H1 (cell line): Measurements from ENCODE around the gene PTN. TPM values are rescaled to one million over a fixed set of nuclear protein-coding genes. Genes with fewer than 3 reads are reported as not detected.

Experiments
- CTCF ChIA-PET: fragments of 300-600 bp; sonication (Branson Sonifier 250); formaldehyde crosslinking; loops from one replicate; lab custom pipeline; 2021; ENCODE audit not compliant: partially characterized antibody; lab: Charles Lee
- POLR2A ChIA-PET: fragments of 300-600 bp; sonication (Branson Sonifier 250); formaldehyde crosslinking; loops from one replicate; lab custom pipeline; 2021; ENCODE audit warnings: inconsistent platforms; ENCODE audit not compliant: partially characterized antibody; lab: Charles Lee
- DNase-seq, 2 experiments: peaks; one replicate each; pipeline versions ENCODE4 v3.0.0 to v3.0.0-alpha.2; 2010 to 2022; ENCODE audit warnings: low spot score in 2 of 2, low read depth in 1 of 2, mixed read lengths in 1 of 2
- FAIRE-seq: peaks from 2 replicates; lab custom pipeline; 2011; peaks lifted over from hg19 to GRCh38; lab: Jason Lieb, UNC
- H2AFZ ChIP-seq: 2 replicates; pipeline ENCODE4 v1.8.1; 2012; ENCODE audit warnings: low read length, inconsistent platforms
- H2AK5ac ChIP-seq: 2 replicates; pipeline ENCODE4 v1.6.1; 2013; ENCODE audit warnings: low read depth, low read length
- H2BK120ac ChIP-seq: replicated peaks from 2 replicates; pipeline ENCODE3; 2013; ENCODE audit warnings: low read depth, low read length, inconsistent platforms
- H2BK12ac ChIP-seq: 2 replicates; pipeline ENCODE4 v1.6.1; 2013; ENCODE audit warnings: low read depth, low read length
- H2BK15ac ChIP-seq: 2 replicates; pipeline ENCODE4 v1.6.1; 2013; ENCODE audit warnings: low read length
- H2BK20ac ChIP-seq: 2 replicates; pipeline ENCODE4 v1.6.1; 2013; ENCODE audit warnings: low read length
- H2BK5ac ChIP-seq: 2 replicates; pipeline ENCODE4 v1.6.1; 2013; ENCODE audit warnings: low read depth, low read length
- H3K14ac ChIP-seq: 2 replicates; pipeline ENCODE4 v1.6.1; 2013; ENCODE audit warnings: inconsistent platforms; ENCODE audit not compliant: insufficient read length
- H3K18ac ChIP-seq: 2 replicates; pipeline ENCODE4 v1.6.1; 2013; ENCODE audit warnings: low read length; ENCODE audit errors: extremely low read depth
- H3K23ac ChIP-seq: 2 replicates; pipeline ENCODE4 v1.6.1; 2013; ENCODE audit warnings: inconsistent platforms; ENCODE audit not compliant: insufficient read length
- H3K23me2 ChIP-seq: 2 replicates; pipeline ENCODE4 v1.6.1; 2013; ENCODE audit warnings: low read depth, low read length
- H3K27ac ChIP-seq: 2 replicates; pipeline ENCODE4 v1.6.1; 2011; ENCODE audit warnings: low read depth, low read length, inconsistent platforms
- H3K27me3 ChIP-seq, 4 experiments: replicated peaks in 1 of 4; 1 replicate in 1 of 4; 2 replicates in 3 of 4; pipeline versions ENCODE4 v1.6.1 to v1.8.1; 2011 to 2013; ENCODE audit warnings: low read length in 3 of 4, mild to moderate bottlenecking in 3 of 4, inconsistent platforms in 2 of 4, mixed read lengths in 2 of 4, moderate library complexity in 1 of 4; ENCODE audit not compliant: control insufficient read depth in 3 of 4, insufficient read depth in 3 of 4; ENCODE audit errors: extremely low read depth in 1 of 4
- H3K36me3 ChIP-seq, 4 experiments: 2 replicates each; pipeline versions ENCODE4 v1.6.1 to v1.8.1; 2011 to 2013; ENCODE audit warnings: mild to moderate bottlenecking in 4 of 4, low read length in 3 of 4, moderate library complexity in 2 of 4, control low read depth in 1 of 4, inconsistent platforms in 1 of 4; ENCODE audit not compliant: insufficient read depth in 4 of 4, control insufficient read depth in 2 of 4
- H3K4ac ChIP-seq: replicated peaks from 2 replicates; pipeline ENCODE3; 2013; ENCODE audit warnings: low read length, low read depth, mixed read lengths, inconsistent platforms; ENCODE audit not compliant: insufficient read length
- H3K4me1 ChIP-seq, 4 experiments: replicated peaks in 1 of 4; 1 replicate in 1 of 4; 2 replicates in 3 of 4; pipeline versions ENCODE4 v1.6.1 to v1.8.1; 2011 to 2013; ENCODE audit warnings: low read length in 3 of 4, inconsistent platforms in 2 of 4, mixed read lengths in 1 of 4; ENCODE audit not compliant: insufficient read depth in 4 of 4, control insufficient read depth in 3 of 4
- H3K4me2 ChIP-seq, 2 experiments: 2 replicates each; pipeline versions ENCODE4 v1.6.1 to v1.8.1; 2011 to 2013; ENCODE audit warnings: low read depth in 2 of 2, low read length in 2 of 2, control low read depth in 1 of 2, inconsistent platforms in 1 of 2, mild to moderate bottlenecking in 1 of 2; ENCODE audit not compliant: insufficient read depth in 1 of 2
- H3K4me3 ChIP-seq, 4 experiments: fragments of 200-600, 300-600 bp in 1 of 4; sonication (generic), shearing (Covaris generic), sonication (Bioruptor Twin) in 1 of 4; 2 replicates each; pipeline versions ENCODE4 v1.5.1 to v1.8.1; 2011 to 2016; ENCODE audit warnings: low read length in 4 of 4, low read depth in 3 of 4, control low read depth in 2 of 4, inconsistent platforms in 2 of 4, mild to moderate bottlenecking in 2 of 4, mixed read lengths in 1 of 4, moderate library complexity in 1 of 4; ENCODE audit not compliant: insufficient read depth in 2 of 4; ENCODE audit errors: extremely low read depth in 1 of 4
- H3K56ac ChIP-seq: replicated peaks from 2 replicates; pipeline ENCODE3; 2013; ENCODE audit warnings: low read depth, mild to moderate bottlenecking, mixed read lengths, low read length, inconsistent platforms; ENCODE audit not compliant: insufficient read length
- H3K79me1 ChIP-seq: 2 replicates; pipeline ENCODE4 v1.6.1; 2013; ENCODE audit warnings: low read depth, low read length, control low read depth
- H3K79me2 ChIP-seq, 2 experiments: 2 replicates each; pipeline versions ENCODE4 v1.6.1 to v1.8.1; 2012 to 2013; ENCODE audit warnings: low read length in 2 of 2, mild to moderate bottlenecking in 2 of 2, inconsistent platforms in 1 of 2; ENCODE audit not compliant: insufficient read depth in 2 of 2, control insufficient read depth in 1 of 2
- H3K9ac ChIP-seq, 4 experiments: replicated peaks in 1 of 4; 1 replicate in 1 of 4; 2 replicates in 3 of 4; pipeline versions ENCODE4 v1.6.1 to v1.8.1; 2011 to 2013; ENCODE audit warnings: low read depth in 3 of 4, low read length in 3 of 4, control low read depth in 2 of 4, mild to moderate bottlenecking in 2 of 4, moderate library complexity in 2 of 4, inconsistent platforms in 1 of 4; ENCODE audit errors: extremely low read depth in 1 of 4
- H3K9me3 ChIP-seq, 2 experiments: 2 replicates each; pipeline versions ENCODE4 v1.6.1 to v1.8.1; 2012 to 2013; ENCODE audit warnings: mild to moderate bottlenecking in 2 of 2, moderate library complexity in 2 of 2, control low read depth in 1 of 2, inconsistent platforms in 1 of 2, low read depth in 1 of 2, low read length in 1 of 2, mixed read lengths in 1 of 2; ENCODE audit not compliant: insufficient read depth in 2 of 2
- H4K20me1 ChIP-seq, 2 experiments: replicated peaks in 1 of 2; 2 replicates each; pipeline versions ENCODE3 to v1.8.1; 2011 to 2013; ENCODE audit warnings: inconsistent platforms in 2 of 2, low read length in 2 of 2, mild to moderate bottlenecking in 1 of 2; ENCODE audit not compliant: insufficient read depth in 2 of 2, control insufficient read depth in 1 of 2
- H4K5ac ChIP-seq: 2 replicates; pipeline ENCODE4 v1.6.1; 2013; ENCODE audit warnings: low read length, low read depth, mixed read lengths, inconsistent platforms; ENCODE audit not compliant: insufficient read length
- H4K8ac ChIP-seq: 2 replicates; pipeline ENCODE4 v1.8.0; 2013; ENCODE audit warnings: mild to moderate bottlenecking, moderate library complexity, low read length, inconsistent platforms; ENCODE audit not compliant: insufficient read depth; ENCODE audit errors: extremely low read depth
- H4K91ac ChIP-seq: replicated peaks from 2 replicates; pipeline ENCODE3; 2013; ENCODE audit warnings: low read length, mixed read lengths, inconsistent platforms; ENCODE audit not compliant: insufficient read length
- BRCA1 ChIP-seq: IDR thresholded peaks from 2 replicates; pipeline ENCODE4 v1.6.1; 2012; ENCODE audit warnings: low read depth, low read length, improper control_type of control experiment
- CBX5 ChIP-seq: fragments of 300-800, 300-1000 bp; sonication (generic); IDR thresholded peaks from 2 replicates; pipeline ENCODE4 v1.7.1; 2016; ENCODE audit warnings: antibody characterized with exemption, low read length, low read depth
- CEBPB ChIP-seq: IDR thresholded peaks from 2 replicates; pipeline ENCODE4 v1.6.1; 2012; ENCODE audit warnings: low read depth, low read length
- EGR1 ChIP-seq: IDR thresholded peaks from 2 replicates; pipeline ENCODE4 v1.6.1; 2011; ENCODE audit warnings: low read depth, low read length, borderline replicate concordance
- POLR2A ChIP-seq, 2 experiments: IDR thresholded peaks; 1 replicate in 1 of 2; 2 replicates in 1 of 2; pipeline ENCODE4 v1.6.1; 2011; ENCODE audit warnings: low read depth in 2 of 2, low read length in 2 of 2, mild to moderate bottlenecking in 2 of 2; ENCODE audit errors: control extremely low read depth in 1 of 2
- SP1 ChIP-seq: IDR thresholded peaks from 2 replicates; pipeline ENCODE4 v1.6.1; 2011; ENCODE audit warnings: low read depth, low read length
- SRF ChIP-seq: IDR thresholded peaks from 2 replicates; pipeline ENCODE4 v1.6.1; 2011; ENCODE audit warnings: mild to moderate bottlenecking, low read depth, low read length, moderate library complexity
- SUZ12 ChIP-seq: fragments of 200-600 bp; sonication (generic); IDR thresholded peaks from 2 replicates; pipeline ENCODE4 v1.6.1; 2012; ENCODE audit warnings: mild to moderate bottlenecking, inconsistent platforms, low read length, moderate library complexity, mixed read lengths
- WGBS, 2 experiments: shearing (Covaris generic) in 1 of 2; methylation state at CpG; one replicate each; pipeline versions ENCODE4 v1.1.6 to v1.1.7; 2013 to 2015; ENCODE audit warnings: low lambda C conversion rate in 2 of 2, mixed read lengths in 2 of 2, inconsistent platforms in 1 of 2, low coverage in 1 of 2, missing lambda C conversion rate in 1 of 2; ENCODE audit not compliant: insufficient replicate concordance in 2 of 2, insufficient coverage in 1 of 2, insufficient read length in 1 of 2; ENCODE audit errors: extremely low coverage in 1 of 2, missing lambda C conversion rate in 1 of 2; 5-methylcytosine and 5-hydroxymethylcytosine counted together
- polyA plus RNA-seq, 7 experiments: library from polyadenylated mRNA; depleted of rRNA in 3 of 7; stranded (reverse) in 5 of 7; unstranded in 2 of 7; fragments of >200 nt in 5 of 7; fragments of 200-250 nt in 2 of 7; gene quantifications; 1 replicate in 5 of 7; 2 replicates in 1 of 7; 4 replicates in 1 of 7; pipeline versions ENCODE4 v1.2.1 to v1.2.3, GENCODE V29; 2011 to 2013; ENCODE audit warnings: missing spikeins in 2 of 7, mixed read lengths in 2 of 7
- total RNA-seq: library from RNA; stranded (reverse); fragmentation: NEBNext Ultra II Directional; extraction: Animal tissue kit (Norgen Biotek cat#: 25700); gene quantifications from 2 replicates; pipeline ENCODE4 v1.2.1, GENCODE V29; 2021

The PTN gene
- total and polyA plus RNA-seq, 2 of the 8 experiments (the other 6 are each of a cell fraction or from before 2014, with no cell fraction given), result 23.1 to 27.8 TPM

DNA sequence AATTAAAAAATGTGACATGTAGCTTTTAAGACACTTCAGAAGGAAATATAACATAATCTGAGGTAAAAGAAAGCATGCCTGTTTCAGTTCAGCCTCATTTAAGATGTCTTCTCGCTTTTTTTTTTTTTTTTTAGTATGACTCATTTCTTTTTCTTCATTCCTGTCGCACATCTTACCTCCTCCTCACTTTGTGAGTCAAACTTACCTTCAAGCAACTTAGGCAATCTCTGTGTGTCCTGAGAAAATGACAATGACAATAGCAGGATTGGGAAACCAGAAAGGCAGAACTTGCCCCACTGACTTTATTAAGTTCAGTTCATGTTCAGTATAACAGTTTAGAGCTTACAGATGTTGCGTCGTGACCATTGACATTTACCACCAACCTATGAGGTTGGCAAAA is 7.7 kb downstream of the PTN start:
- no peak overlapping the region for H3K23ac ChIP-seq
- H2BK15ac ChIP-seq, result no peak overlapping the region
- FAIRE-seq (no peak), DNase-seq (no peak)
- H2BK12ac ChIP-seq, result no peak overlapping the region
- no peaks in the 10 kb centered on the region; a peak in 1 of 7 replicates for H3K27me3 ChIP-seq
- no peaks in the 10 kb centered on the region for H3K23me2 ChIP-seq
- no peak overlapping the region for H3K27ac ChIP-seq
- H3K56ac ChIP-seq, result no peak overlapping the region
- CTCF ChIA-PET, result interaction anchor here (0.6 to 3.0 kb wide), 6 partner anchors 10 to 166 kb away, joined by 3 to 20 read pairs (median 5); no protein-coding TSS in a partner anchor
- TF ChIP-seq SP1 (no peak), SRF (no peak), CEBPB (no peak), BRCA1 (no peak), CBX5 (no peak), POLR2A (IDR thresholded peaks at IDR 0.05; ENCODE audit: control extremely low read depth in 1 of 2, low read depth in 2 of 2, low read length in 2 of 2) (no peak), EGR1 (no peak), SUZ12 (no peak)
- H4K20me1 ChIP-seq, result no peaks in the 10 kb centered on the region
- H3K9ac ChIP-seq, result no peak overlapping the region
- H3K79me1 ChIP-seq, result 0 out of 2 replicates have a peak, but pooled peaks cover 2% of the 10 kb centered on the region
- POLR2A ChIA-PET, result no interaction called here
- H2AFZ ChIP-seq, result no peak overlapping the region
- H4K91ac ChIP-seq, result no peak overlapping the region
- no peak overlapping the region for H3K4me2 ChIP-seq
- no peak overlapping the region for H2AK5ac ChIP-seq
- no peaks in the 10 kb centered on the region for H3K9me3 ChIP-seq
- no peak overlapping the region for H2BK20ac ChIP-seq
- no peak overlapping the region for H4K8ac ChIP-seq
- H2BK120ac ChIP-seq, result no peak overlapping the region
- H3K79me2 ChIP-seq, result peaks cover 0 to 10% of the 10 kb centered on the region in 2 experiments; a peak in 1 of 4 replicates
- no peak overlapping the region for H3K18ac ChIP-seq
- no peak overlapping the region for H3K4me3 ChIP-seq
- no peak overlapping the region for H3K14ac ChIP-seq
- H3K4me1 ChIP-seq, result peaks cover 0 to 5% (median 5%) of the 10 kb centered on the region in 4 experiments; a peak in 3 of 7 replicates
- no peak overlapping the region for H2BK5ac ChIP-seq
- peaks cover 0 to 2% (median 0%) of the 10 kb centered on the region in 4 experiments; a peak in 2 of 8 replicates for H3K36me3 ChIP-seq
- WGBS, 2 experiments, result 76% methylated on average over 4 of the region's 4 CpGs; no CpG with 5 or more reads in 1 of the 2 experiments
- H4K5ac ChIP-seq, result no peak overlapping the region
- no peak overlapping the region for H3K4ac ChIP-seq
